Mesothelial cell of epicardium (in vitro differentiated cells): ENCODE data around the gene NLGN1. TPM values are rescaled to one million over a fixed set of nuclear protein-coding genes. Genes with fewer than 3 reads are reported as not detected.

Experiments used
- DNase-seq, 2 experiments: peaks; one replicate each; pipeline ENCODE4 v3.0.0; 2021; ENCODE audit warnings: low spot score in 2 of 2; ENCODE audit not compliant: unreplicated experiment in 2 of 2
- H3K27ac Mint-ChIP-seq: 2 replicates; pipeline ENCODE4 v1.8.0; 2021; ENCODE audit warnings: mixed read lengths
- H3K27me3 Mint-ChIP-seq: 2 replicates; pipeline ENCODE4 v1.8.0; 2021; ENCODE audit warnings: low read depth, mixed read lengths
- H3K36me3 Mint-ChIP-seq: 2 replicates; pipeline ENCODE4 v1.8.0; 2021; ENCODE audit warnings: mixed read lengths
- H3K4me1 Mint-ChIP-seq: 2 replicates; pipeline ENCODE4 v1.8.0; 2021; ENCODE audit warnings: mixed read lengths
- H3K4me3 Mint-ChIP-seq: 2 replicates; pipeline ENCODE4 v1.8.0; 2021; ENCODE audit warnings: mild to moderate bottlenecking, moderate library complexity, mixed read lengths
- H3K9me3 Mint-ChIP-seq: 2 replicates; pipeline ENCODE4 v1.8.0; 2021; ENCODE audit warnings: mixed read lengths
- total RNA-seq: library from RNA; stranded (reverse); gene quantifications from 3 replicates; pipeline ENCODE4 v1.2.1, GENCODE V29; 2021
- TF ChIP-seq, protein P1 (sequence below): fragments of 200-600 bp; sonication (generic); IDR thresholded peaks from one replicate; pipeline ENCODE4 v1.5.0; 2021; ENCODE audit warnings: antibody characterized with exemption; ENCODE audit not compliant: unreplicated experiment

The NLGN1 gene
- total RNA-seq, 1 donor from 2014 or later, result 4.2 TPM

DNA sequence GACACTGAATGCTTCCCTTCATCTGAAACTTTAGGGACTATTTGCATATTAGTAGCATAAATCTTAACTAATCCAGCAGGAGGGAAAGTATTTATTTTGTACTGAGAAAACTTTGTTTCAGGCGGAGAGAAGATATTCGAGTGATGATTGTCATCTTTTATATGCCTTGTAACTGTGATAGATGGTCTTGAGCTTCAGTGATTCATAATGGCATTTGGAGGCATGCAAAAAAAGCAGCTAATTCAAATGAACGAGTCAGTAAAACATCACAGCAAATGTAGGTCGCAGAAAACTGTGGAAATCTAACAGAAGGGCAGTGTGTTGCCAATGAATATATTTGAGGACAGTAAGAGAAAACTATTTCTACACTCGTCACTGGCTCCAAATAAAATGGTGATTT, 817.9 kb downstream of the NLGN1 start:
- Mint-ChIP-seq H3K27me3 (no peaks in the 10 kb centered on the region), H3K36me3 (no peaks in the 10 kb centered on the region), H3K27ac (no peak overlapping the region), H3K4me1 (peaks cover 3% of the 10 kb centered on the region), H3K9me3 (no peaks in the 10 kb centered on the region), H3K4me3 (no peak overlapping the region)
- TF ChIP-seq, protein P1, sequence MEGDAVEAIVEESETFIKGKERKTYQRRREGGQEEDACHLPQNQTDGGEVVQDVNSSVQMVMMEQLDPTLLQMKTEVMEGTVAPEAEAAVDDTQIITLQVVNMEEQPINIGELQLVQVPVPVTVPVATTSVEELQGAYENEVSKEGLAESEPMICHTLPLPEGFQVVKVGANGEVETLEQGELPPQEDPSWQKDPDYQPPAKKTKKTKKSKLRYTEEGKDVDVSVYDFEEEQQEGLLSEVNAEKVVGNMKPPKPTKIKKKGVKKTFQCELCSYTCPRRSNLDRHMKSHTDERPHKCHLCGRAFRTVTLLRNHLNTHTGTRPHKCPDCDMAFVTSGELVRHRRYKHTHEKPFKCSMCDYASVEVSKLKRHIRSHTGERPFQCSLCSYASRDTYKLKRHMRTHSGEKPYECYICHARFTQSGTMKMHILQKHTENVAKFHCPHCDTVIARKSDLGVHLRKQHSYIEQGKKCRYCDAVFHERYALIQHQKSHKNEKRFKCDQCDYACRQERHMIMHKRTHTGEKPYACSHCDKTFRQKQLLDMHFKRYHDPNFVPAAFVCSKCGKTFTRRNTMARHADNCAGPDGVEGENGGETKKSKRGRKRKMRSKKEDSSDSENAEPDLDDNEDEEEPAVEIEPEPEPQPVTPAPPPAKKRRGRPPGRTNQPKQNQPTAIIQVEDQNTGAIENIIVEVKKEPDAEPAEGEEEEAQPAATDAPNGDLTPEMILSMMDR, result no peak
- no peak for DNase-seq

- Mint-ChIP-seq H3K36me3 (no peaks in the 10 kb centered on the region), H3K27ac (no peak overlapping the region), H3K4me3 (no peak overlapping the region), H3K9me3 (no peaks in the 10 kb centered on the region), H3K4me1 (peaks cover 3% of the 10 kb centered on the region), H3K27me3 (no peaks in the 10 kb centered on the region)
- TF ChIP-seq, protein P1, result no peak
- no peak for DNase-seq
Observed at GRCh38 chr3:174216019-174216418, 818.5 kb downstream of the NLGN1 start.

DNA sequence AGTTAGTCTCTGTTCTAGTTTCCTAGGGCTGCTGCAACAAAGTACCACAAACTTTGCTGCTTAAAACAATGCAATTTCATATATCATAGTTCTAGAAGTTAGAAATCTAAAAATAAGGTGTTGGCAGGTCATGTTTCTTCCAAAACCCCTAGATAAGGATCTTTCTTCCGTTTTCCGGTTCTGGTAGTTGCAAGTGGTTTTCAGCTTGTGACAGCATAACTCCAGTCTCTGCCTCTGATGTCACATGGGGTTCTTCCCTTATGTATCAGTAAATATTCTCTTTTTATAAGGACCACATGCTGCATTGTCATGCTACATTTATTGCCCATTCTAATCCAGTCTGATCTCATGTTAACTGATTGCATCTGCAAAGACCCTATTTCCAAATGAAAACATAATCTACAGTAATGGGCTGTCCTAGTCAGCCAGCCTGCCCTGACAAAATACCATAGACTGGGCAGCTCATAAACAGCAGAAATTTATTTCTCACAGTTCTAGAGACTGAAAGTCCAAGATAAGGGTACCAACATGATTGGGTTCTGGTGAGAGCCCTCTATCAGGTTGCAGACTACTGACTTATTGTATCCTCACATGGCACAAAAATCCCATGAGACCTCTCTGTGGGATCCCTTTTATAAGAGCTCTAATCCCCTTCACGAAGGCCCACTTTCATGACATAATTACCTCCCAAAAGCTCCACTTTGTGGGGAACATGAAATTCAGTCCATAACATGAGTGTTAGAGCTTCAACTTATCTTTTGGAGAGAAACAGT, 819.6 kb downstream of the NLGN1 start:
- no peaks in the 10 kb centered on the region for H3K9me3 Mint-ChIP-seq
- no peak overlapping the region for H3K4me3 Mint-ChIP-seq
- DNase-seq, result no peak
- TF ChIP-seq, protein P1, result no peak
- no peak overlapping the region for H3K27ac Mint-ChIP-seq
- H3K27me3 Mint-ChIP-seq, result no peaks in the 10 kb centered on the region
- H3K4me1 Mint-ChIP-seq, result peaks cover 3% of the 10 kb centered on the region
- no peaks in the 10 kb centered on the region for H3K36me3 Mint-ChIP-seq

- Mint-ChIP-seq H3K9me3 (no peaks in the 10 kb centered on the region), H3K27ac (no peak overlapping the region), H3K27me3 (no peaks in the 10 kb centered on the region), H3K4me3 (no peak overlapping the region), H3K36me3 (no peaks in the 10 kb centered on the region), H3K4me1 (peaks cover 8% of the 10 kb centered on the region)
- DNase-seq, result no peak
- TF ChIP-seq, protein P1, result no peak
Observed at GRCh38 chr3:174218016-174218415, 820.5 kb downstream of the NLGN1 start.

DNA sequence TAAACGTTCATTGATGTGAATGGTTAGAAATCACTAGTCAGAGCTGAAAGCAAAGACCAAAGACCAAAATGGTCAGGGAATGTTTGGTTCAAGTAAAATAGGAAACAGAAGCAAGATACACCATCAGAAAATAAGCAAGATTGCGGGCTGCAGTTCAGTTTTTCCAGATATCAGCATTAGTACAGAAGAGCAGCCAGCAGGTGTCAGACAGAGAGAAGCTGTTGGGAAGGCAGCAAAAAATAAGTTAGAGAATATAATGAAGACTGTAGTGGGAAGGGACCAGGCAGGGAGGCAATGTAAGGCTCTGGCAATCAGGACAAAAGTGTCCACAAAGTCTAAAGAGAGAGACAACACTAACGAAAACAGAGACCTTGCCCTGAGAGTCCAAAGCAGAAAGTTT, 822.2 kb downstream of the NLGN1 start:
- Mint-ChIP-seq H3K27ac (no peak overlapping the region), H3K4me1 (peaks cover 18% of the 10 kb centered on the region), H3K4me3 (no peak overlapping the region), H3K36me3 (no peaks in the 10 kb centered on the region), H3K9me3 (no peaks in the 10 kb centered on the region), H3K27me3 (no peaks in the 10 kb centered on the region)
- DNase-seq, result no peak
- TF ChIP-seq, protein P1, result no peak
